HEK293 (cell line): Measurements from ENCODE around the gene CCDC17.

ENCODE experiments used
- GLIS1 ChIP-seq: fragments of 450-650 bp; formaldehyde crosslinking; IDR thresholded peaks from 2 replicates; pipeline ENCODE4 v1.5.1; 2016; ENCODE audit warnings: missing biosample characterization, missing genetic modification characterization
- KLF1 ChIP-seq: fragments of 450-650 bp; formaldehyde crosslinking; IDR thresholded peaks from 2 replicates; pipeline ENCODE4 v1.5.1; 2016; ENCODE audit warnings: missing biosample characterization, missing genetic modification characterization
- KLF16 ChIP-seq: fragments of 450-650 bp; formaldehyde crosslinking; IDR thresholded peaks from 2 replicates; pipeline ENCODE4 v1.5.1; 2017; ENCODE audit warnings: missing biosample characterization, missing genetic modification characterization
- SP2 ChIP-seq: fragments of 450-650 bp; formaldehyde crosslinking; IDR thresholded peaks from 2 replicates; pipeline ENCODE4 v1.5.1; 2016; ENCODE audit warnings: missing biosample characterization, missing genetic modification characterization
- SP3 ChIP-seq: fragments of 450-650 bp; formaldehyde crosslinking; IDR thresholded peaks from 2 replicates; pipeline ENCODE4 v1.5.1; 2016; ENCODE audit warnings: missing biosample characterization, missing genetic modification characterization
- WT1 ChIP-seq: fragments of 450-650 bp; formaldehyde crosslinking; IDR thresholded peaks from 2 replicates; pipeline ENCODE4 v1.5.1; 2016; ENCODE audit warnings: missing biosample characterization, missing genetic modification characterization
- ZBTB10 ChIP-seq: fragments of 450-650 bp; formaldehyde crosslinking; IDR thresholded peaks from 2 replicates; pipeline ENCODE4 v1.5.1; 2016; ENCODE audit warnings: missing biosample characterization, missing genetic modification characterization
- ZBTB17 ChIP-seq: fragments of 450-650 bp; formaldehyde crosslinking; IDR thresholded peaks from 2 replicates; pipeline ENCODE4 v1.5.1; 2016; ENCODE audit warnings: missing biosample characterization, missing genetic modification characterization
- ZBTB6 ChIP-seq: fragments of 450-650 bp; formaldehyde crosslinking; IDR thresholded peaks from 2 replicates; pipeline ENCODE4 v1.5.1; 2017; ENCODE audit warnings: missing biosample characterization, missing genetic modification characterization
- ZFHX2 ChIP-seq: fragments of 450-650 bp; formaldehyde crosslinking; conservative IDR thresholded peaks from 2 replicates; pipeline ENCODE4 v1.5.1; 2016; ENCODE audit warnings: missing biosample characterization, missing genetic modification characterization
- ZFP37 ChIP-seq: fragments of 450-650 bp; formaldehyde crosslinking; IDR thresholded peaks from 2 replicates; pipeline ENCODE4 v1.5.1; 2016; ENCODE audit warnings: missing biosample characterization, missing genetic modification characterization
- ZNF239 ChIP-seq: fragments of 450-650 bp; formaldehyde crosslinking; IDR thresholded peaks from 2 replicates; pipeline ENCODE4 v1.5.1; 2016; ENCODE audit warnings: missing biosample characterization, missing genetic modification characterization
- ZNF324 ChIP-seq: fragments of 450-650 bp; formaldehyde crosslinking; IDR thresholded peaks from 2 replicates; pipeline ENCODE4 v1.5.1; 2016; ENCODE audit warnings: missing biosample characterization, missing genetic modification characterization
- ZNF341 ChIP-seq: fragments of 450-650 bp; formaldehyde crosslinking; IDR thresholded peaks from 2 replicates; pipeline ENCODE4; 2016; ENCODE audit warnings: low read depth, missing biosample characterization, missing genetic modification characterization
- ZNF391 ChIP-seq: fragments of 450-650 bp; formaldehyde crosslinking; IDR thresholded peaks from 2 replicates; pipeline ENCODE4 v1.5.1; 2016; ENCODE audit warnings: low read depth, missing biosample characterization, missing genetic modification characterization, borderline replicate concordance
- ZNF394 ChIP-seq: fragments of 450-650 bp; formaldehyde crosslinking; IDR thresholded peaks from 2 replicates; pipeline ENCODE4 v1.5.1; 2016; ENCODE audit warnings: missing biosample characterization, missing genetic modification characterization, mild to moderate bottlenecking, moderate library complexity, borderline replicate concordance
- ZNF529 ChIP-seq: fragments of 450-650 bp; formaldehyde crosslinking; IDR thresholded peaks from 2 replicates; pipeline ENCODE4 v1.5.1; 2017; ENCODE audit warnings: missing genetic modification characterization, missing biosample characterization; ENCODE audit not compliant: insufficient replicate concordance
- ZNF600 ChIP-seq: fragments of 450-650 bp; formaldehyde crosslinking; IDR thresholded peaks from 2 replicates; pipeline ENCODE4 v1.5.1; 2016; ENCODE audit warnings: missing biosample characterization, missing genetic modification characterization
- ZNF629 ChIP-seq: fragments of 450-650 bp; formaldehyde crosslinking; IDR thresholded peaks from 2 replicates; pipeline ENCODE4 v1.5.1; 2017; ENCODE audit warnings: missing biosample characterization, missing genetic modification characterization
- ZNF707 ChIP-seq: fragments of 450-650 bp; formaldehyde crosslinking; IDR thresholded peaks from 2 replicates; pipeline ENCODE4 v1.5.1; 2016; ENCODE audit warnings: missing biosample characterization, missing genetic modification characterization
- TF ChIP-seq, protein P1 (sequence below): fragments of 450-650 bp; formaldehyde crosslinking; IDR thresholded peaks from 2 replicates; pipeline ENCODE4 v1.5.1; 2016; ENCODE audit warnings: missing biosample characterization, missing genetic modification characterization
- TF ChIP-seq, protein P2 (sequence below): fragments of 450-650 bp; formaldehyde crosslinking; conservative IDR thresholded peaks from 2 replicates; pipeline ENCODE4 v1.5.1; 2016; ENCODE audit warnings: low read depth, missing biosample characterization, missing genetic modification characterization
- TF ChIP-seq, protein P3 (sequence below): fragments of 450-650 bp; formaldehyde crosslinking; IDR thresholded peaks from 2 replicates; pipeline ENCODE4 v1.5.1; 2016; ENCODE audit warnings: missing biosample characterization, missing genetic modification characterization
- TF ChIP-seq, protein P4 (sequence below): fragments of 450-650 bp; formaldehyde crosslinking; IDR thresholded peaks from 2 replicates; pipeline ENCODE4 v1.5.1; 2016; ENCODE audit warnings: missing biosample characterization, missing genetic modification characterization

Gene CCDC17

DNA sequence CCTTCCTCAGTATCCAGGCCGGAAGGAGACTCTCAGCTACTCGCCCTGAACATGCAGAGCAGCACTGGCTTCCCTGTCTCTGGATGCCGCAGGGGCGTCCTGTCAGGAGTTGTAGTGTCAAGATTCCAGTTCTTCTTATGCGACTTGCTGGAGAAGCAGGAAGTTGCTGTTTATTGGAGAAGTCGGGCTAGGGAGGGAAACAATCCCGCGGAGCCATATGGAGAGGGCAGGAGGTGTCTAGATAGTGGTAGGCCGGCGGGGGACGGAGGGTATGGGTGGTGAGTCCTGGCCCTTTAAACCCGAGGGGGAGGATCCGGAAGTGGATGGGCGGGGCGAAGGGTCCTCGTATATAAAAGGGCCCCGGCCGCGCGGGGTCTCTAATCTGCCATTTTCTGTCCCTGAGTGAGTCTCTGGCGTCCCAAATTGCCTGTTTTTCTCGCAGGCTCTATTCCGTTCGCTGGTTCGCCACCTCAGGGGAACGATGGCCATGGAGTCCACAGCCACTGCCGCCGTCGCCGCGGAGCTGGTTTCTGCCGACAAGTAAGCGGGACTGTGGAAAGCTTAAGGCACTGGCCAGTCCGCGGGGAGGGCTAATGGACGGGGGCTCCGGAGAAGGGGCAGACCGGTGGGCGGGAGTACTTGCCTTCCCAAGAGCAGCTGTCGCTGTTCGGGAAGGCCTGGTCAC, 40.0 kb downstream of the CCDC17 start, which contains the start of gene NASP (continued):
- TF ChIP-seq ZFHX2 (tag by site-specific recombination) (peak; percentile 46; the same call in 1 of the 2 replicates), WT1 (peak; percentile 44; the same call in 1 of the 2 replicates), KLF1 (tag by site-specific recombination) (peak; percentile 7; the same call in 1 of the 2 replicates), GLIS1 (tag by site-specific recombination) (peak; percentile 31), ZNF629 (tag by site-specific recombination) (peak; percentile 60), ZNF600 (peak; percentile 49), SP3 (tag by site-specific recombination) (peak; percentile 86), KLF16 (tag by site-specific recombination) (peak; percentile 55; the same call in 1 of the 2 replicates), ZNF391 (tag by site-specific recombination) (peak; percentile 64; the same call in 1 of the 2 replicates), ZNF707 (no peak), ZBTB17 (peak; percentile 79), ZNF324 (tag by site-specific recombination) (peak; percentile 66; the same call in 1 of the 2 replicates), ZFP37 (tag by site-specific recombination) (peak; percentile 71; the same call in 1 of the 2 replicates), SP2 (tag by site-specific recombination) (peak; percentile 80), ZBTB10 (tag by site-specific recombination) (0 out of 2 replicates have a peak, but pooled peaks have one; percentile 56), ZNF394 (tag by site-specific recombination) (peak; percentile 87), ZNF239 (0 out of 2 replicates have a peak, but pooled peaks have one; percentile 56), ZBTB6 (peak; percentile 19; the same call in 1 of the 2 replicates), ZNF529 (no peak), ZNF341 (peak; percentile 53)
- TF ChIP-seq, protein P1, sequence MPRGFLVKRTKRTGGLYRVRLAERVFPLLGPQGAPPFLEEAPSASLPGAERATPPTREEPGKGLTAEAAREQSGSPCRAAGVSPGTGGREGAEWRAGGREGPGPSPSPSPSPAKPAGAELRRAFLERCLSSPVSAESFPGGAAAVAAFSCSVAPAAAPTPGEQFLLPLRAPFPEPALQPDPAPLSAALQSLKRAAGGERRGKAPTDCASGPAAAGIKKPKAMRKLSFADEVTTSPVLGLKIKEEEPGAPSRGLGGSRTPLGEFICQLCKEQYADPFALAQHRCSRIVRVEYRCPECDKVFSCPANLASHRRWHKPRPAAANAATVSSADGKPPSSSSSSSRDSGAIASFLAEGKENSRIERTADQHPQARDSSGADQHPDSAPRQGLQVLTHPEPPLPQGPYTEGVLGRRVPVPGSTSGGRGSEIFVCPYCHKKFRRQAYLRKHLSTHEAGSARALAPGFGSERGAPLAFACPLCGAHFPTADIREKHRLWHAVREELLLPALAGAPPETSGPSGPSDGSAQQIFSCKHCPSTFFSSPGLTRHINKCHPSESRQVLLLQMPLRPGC (tag by site-specific recombination), result no peak
- TF ChIP-seq, protein P2, sequence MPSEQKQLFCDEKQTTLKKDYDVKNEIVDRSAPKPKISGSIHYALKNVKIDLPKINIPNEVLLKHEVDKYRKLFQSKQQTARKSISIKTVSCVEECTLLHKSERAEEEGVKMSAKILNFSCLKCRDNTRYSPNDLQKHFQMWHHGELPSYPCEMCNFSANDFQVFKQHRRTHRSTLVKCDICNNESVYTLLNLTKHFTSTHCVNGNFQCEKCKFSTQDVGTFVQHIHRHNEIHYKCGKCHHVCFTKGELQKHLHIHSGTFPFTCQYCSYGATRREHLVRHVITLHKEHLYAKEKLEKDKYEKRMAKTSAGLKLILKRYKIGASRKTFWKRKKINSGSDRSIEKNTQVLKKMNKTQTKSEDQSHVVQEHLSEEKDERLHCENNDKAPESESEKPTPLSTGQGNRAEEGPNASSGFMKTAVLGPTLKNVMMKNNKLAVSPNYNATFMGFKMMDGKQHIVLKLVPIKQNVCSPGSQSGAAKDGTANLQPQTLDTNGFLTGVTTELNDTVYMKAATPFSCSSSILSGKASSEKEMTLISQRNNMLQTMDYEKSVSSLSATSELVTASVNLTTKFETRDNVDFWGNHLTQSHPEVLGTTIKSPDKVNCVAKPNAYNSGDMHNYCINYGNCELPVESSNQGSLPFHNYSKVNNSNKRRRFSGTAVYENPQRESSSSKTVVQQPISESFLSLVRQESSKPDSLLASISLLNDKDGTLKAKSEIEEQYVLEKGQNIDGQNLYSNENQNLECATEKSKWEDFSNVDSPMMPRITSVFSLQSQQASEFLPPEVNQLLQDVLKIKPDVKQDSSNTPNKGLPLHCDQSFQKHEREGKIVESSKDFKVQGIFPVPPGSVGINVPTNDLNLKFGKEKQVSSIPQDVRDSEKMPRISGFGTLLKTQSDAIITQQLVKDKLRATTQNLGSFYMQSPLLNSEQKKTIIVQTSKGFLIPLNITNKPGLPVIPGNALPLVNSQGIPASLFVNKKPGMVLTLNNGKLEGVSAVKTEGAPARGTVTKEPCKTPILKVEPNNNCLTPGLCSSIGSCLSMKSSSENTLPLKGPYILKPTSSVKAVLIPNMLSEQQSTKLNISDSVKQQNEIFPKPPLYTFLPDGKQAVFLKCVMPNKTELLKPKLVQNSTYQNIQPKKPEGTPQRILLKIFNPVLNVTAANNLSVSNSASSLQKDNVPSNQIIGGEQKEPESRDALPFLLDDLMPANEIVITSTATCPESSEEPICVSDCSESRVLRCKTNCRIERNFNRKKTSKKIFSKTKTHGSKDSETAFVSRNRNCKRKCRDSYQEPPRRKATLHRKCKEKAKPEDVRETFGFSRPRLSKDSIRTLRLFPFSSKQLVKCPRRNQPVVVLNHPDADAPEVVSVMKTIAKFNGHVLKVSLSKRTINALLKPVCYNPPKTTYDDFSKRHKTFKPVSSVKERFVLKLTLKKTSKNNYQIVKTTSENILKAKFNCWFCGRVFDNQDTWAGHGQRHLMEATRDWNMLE, result peak; percentile 15; the same call in 1 of the 2 replicates
- TF ChIP-seq, protein P3, sequence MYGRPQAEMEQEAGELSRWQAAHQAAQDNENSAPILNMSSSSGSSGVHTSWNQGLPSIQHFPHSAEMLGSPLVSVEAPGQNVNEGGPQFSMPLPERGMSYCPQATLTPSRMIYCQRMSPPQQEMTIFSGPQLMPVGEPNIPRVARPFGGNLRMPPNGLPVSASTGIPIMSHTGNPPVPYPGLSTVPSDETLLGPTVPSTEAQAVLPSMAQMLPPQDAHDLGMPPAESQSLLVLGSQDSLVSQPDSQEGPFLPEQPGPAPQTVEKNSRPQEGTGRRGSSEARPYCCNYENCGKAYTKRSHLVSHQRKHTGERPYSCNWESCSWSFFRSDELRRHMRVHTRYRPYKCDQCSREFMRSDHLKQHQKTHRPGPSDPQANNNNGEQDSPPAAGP (tag by site-specific recombination), result 0 out of 2 replicates have a peak, but pooled peaks have one; percentile 56
- TF ChIP-seq, protein P4, sequence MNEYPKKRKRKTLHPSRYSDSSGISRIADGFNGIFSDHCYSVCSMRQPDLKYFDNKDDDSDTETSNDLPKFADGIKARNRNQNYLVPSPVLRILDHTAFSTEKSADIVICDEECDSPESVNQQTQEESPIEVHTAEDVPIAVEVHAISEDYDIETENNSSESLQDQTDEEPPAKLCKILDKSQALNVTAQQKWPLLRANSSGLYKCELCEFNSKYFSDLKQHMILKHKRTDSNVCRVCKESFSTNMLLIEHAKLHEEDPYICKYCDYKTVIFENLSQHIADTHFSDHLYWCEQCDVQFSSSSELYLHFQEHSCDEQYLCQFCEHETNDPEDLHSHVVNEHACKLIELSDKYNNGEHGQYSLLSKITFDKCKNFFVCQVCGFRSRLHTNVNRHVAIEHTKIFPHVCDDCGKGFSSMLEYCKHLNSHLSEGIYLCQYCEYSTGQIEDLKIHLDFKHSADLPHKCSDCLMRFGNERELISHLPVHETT (tag by site-specific recombination), result 0 out of 2 replicates have a peak, but pooled peaks have one; percentile 69
